GM21737 (cell line): Measurements from ENCODE around the gene CREB3L4.

Source experiments
- ATAC-seq: cut with Tn5 transposase; IDR thresholded peaks from one replicate; pipeline ENCODE4 v1.9.1; 2021; ENCODE audit warnings: mild to moderate bottlenecking, moderate library complexity; ENCODE audit not compliant: unreplicated experiment

Gene CREB3L4, protein sequence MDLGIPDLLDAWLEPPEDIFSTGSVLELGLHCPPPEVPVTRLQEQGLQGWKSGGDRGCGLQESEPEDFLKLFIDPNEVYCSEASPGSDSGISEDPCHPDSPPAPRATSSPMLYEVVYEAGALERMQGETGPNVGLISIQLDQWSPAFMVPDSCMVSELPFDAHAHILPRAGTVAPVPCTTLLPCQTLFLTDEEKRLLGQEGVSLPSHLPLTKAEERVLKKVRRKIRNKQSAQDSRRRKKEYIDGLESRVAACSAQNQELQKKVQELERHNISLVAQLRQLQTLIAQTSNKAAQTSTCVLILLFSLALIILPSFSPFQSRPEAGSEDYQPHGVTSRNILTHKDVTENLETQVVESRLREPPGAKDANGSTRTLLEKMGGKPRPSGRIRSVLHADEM

DNA sequence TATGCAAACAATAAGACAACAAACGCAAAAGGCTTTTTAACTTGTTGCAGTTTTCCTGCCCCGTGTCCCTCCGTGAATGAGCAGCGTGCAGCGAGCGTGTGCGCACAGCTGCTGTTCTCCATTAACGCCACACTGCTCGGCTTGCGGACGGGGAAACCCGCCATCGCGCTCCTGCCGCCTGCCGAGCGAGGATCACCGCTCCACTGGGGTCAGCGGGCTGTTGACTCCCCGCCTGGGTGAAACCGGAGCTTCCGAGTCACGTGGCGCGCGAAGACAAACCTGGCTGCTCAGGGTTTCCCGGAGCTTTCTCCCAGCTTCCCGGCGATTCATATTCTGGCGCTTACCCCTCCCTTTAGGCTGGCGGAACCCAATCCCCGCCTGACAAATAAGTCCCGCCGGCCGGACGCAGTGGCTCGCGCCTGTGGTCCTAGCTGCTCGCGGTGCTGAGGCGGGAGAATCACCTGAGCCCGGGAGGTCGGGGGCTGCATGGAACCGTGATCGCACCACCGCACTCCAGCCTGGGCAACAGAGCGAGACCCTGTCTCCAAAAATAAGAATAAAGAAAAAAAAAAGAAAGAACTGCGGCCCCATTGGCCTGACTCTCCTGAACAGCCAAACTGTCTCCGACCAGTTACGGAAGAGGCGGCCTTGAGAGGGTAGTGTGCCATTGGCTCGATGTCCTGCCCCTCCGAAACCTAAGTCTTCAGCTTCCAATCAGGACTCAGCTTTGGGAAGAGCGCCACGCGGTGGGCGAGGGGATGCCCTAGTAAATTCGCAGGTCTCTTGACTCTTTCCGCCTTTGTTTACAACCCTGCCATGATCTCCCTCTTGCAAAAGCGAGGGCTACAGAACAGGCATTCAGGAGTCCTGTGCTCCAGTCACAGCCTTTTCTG lies at the start of gene CREB3L4:
Gene CREB3L4 (plus strand): TSS at position 796 of the 893 bp plus-strand sequence. CDS start 624 bp downstream, outside the sequence.
- ATAC-seq = peak; percentile 77

DNA sequence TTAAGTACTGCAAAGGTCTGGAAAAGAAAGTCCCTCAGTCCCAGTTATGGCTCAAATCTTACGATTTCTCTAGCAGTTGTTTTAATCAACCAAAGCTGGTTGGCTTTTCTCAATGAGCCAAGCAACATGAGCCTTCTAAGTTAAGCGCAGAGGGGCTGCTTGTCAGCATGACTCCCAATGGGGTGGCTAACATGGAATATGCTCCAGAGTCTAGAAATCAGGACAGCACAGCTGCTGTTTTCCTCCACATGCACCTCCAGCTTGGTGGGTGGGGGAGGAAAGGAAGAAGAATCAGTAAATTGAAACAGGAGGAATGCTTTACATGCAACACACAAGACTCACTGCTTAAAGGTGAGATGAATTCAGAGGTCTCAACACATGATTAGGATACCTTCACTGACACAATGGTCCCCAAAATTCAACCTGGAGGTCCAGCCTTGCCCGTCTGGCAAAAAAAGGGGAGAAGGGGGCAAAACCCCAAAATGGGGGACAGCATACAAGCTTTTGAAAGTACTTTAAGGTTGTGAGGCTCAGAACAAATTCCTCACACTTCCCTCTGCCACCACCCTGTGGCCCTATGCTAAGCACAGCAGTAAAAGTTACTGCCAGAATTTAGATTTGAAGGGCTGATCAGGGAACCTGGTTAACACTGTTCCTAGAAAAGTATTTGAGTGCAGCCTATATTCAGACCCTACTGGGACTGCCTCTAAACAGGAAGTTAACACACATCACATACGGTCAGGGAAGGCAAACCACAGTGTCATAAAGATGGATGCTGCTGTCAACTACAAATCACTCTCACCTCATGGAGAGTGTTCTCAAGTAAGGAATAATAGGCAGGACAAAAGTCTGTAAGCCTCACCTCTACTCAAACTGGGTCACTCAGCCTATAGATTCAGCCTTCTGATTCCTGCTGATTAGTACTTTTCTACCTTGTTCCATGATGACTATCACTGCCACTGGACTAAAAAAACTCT lies 47.5 kb upstream of the CREB3L4 start:
- no peak for ATAC-seq

DNA sequence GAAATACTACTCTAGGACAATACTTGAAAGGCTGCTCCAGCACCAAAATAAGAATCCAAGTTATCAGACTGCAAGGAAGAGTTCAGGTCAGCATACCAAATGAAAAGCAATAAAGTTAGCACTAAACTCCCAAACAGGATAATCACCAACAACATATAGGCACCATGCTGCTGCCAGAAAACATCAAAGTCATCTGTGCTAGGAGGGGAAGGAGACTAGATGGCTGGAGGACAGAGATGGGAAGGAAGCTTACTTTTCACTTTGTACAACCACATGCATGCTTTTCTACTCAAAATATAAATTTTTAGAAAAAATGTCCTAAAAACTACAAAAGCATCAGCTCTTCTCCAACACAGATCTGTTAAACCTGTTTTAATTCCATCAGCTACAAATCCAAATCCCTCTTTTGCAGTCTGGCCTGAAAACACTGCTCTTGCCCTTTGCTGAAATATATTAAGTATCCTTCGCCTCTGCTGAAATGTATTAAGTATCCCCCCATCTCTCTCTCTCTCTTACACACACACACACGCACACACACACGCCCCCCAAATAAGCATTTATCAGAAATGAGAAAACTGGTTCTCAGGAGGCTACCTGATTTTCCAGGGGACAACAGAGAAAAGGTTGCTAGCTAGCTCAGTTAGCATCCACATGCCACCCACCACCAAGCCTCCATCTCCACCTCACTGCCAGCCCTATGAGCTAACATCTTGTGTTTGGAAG lies 46.5 kb upstream of the CREB3L4 start:
- ATAC-seq = no peak

DNA sequence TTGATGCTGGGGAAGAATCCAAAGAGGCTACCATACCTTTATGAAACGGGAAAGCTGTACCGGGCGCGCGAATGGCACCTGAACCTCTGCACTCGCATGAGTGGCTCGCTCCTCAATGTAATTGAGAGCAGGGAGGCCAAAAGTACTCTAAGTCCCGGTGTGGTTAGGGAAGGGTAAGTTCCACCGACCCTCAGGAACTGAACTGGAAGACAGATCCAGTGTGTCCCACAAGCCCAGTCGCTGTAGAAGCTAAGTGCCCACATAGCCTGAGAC lies 46.0 kb upstream of the CREB3L4 start:
- ATAC-seq = no peak

DNA sequence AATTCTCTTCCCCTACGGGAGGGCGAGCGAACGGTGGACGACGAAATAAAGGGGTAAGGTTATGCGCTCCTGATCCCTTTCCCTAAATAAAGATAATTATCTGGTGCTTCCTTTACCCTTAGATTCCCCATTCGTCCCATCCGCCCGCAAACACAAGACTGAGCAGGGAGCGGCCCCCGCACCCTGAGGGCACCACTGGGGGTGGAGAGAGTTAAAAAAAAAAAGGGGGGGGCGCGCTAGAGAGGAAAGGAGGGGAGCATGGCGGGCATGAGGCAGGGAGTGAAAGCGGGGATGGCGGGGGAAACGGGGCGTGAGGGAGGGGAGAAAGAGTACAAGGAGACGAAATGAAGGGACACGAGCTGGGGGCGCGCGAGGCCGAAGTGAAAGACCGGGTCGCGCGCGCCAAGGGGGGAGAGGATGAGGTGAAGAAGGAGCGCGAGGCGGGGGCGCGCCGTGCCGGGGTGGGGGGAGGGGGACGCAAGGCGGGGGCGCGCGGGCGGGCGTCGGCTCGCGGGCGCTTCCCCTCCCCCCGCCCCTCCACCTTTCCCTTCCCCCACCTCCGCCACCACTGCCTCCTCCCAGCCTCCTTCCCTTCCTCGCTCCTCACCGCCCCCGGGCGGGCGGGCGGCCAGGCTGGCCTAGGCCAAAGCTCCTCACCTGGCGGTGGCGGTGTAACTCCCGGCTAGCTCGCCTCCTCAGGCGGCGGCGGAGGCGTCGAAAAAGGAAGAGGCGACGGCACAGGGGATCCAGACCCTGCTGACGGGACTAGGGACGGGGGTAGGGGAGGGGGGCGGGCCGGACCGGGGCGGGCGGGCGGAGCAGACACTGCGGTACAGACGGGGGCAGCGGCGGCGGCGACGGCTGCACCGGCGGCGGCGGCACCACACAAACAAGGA lies 45.4 kb upstream of the CREB3L4 start:
- peak; percentile 25 for ATAC-seq

DNA sequence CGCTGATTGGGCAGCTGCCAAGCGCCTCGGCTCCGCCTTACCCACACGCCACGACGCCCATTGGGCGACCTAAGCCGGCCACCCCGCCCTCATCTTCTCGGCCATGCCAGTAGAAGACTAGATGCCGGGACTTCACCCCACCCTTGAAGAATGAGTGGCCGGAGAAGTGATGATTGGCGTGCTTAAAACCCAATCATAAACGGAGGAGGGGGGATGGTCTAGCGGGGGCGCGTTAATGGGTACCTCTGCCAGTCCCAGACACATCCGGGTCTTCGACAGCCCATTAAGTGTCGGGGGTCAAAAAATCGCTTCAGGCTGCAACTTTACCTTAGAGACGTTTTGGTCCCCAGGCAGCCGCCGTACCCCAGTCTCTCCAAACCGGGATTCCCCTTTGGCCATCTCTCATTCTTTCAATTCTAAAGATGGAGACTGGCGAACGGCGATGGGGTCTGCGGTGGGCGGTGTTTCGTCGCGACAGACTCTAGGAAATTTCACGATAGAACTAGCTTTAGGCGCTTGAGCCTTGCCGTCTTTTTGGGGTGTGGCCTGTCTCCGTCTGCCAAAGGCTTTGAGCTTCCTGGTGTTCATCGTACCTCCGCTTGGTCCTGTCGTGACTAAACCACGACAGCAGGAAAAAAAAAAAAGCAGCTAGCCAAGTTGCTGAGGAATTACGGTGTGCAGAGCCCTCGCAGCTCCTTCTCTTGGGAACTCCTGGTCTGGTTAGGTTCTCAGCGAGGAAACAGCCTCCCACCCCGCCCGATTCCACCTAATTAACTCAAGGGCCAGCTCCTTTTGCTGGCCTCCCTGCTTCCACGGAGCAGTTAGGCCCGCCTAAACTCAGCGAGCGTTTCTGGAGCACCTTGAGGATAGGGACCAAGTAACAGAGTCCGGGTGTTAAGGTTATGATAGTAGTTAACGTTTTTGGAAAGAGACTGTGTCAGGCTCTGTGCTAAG lies 44.5 kb upstream of the CREB3L4 start, which contains the start of gene GATAD2B:
Gene GATAD2B (minus strand): TSS at position 1 of the 954 bp plus-strand sequence. CDS start 94,625 bp downstream, outside the sequence.
- ATAC-seq = peak; percentile 91

DNA sequence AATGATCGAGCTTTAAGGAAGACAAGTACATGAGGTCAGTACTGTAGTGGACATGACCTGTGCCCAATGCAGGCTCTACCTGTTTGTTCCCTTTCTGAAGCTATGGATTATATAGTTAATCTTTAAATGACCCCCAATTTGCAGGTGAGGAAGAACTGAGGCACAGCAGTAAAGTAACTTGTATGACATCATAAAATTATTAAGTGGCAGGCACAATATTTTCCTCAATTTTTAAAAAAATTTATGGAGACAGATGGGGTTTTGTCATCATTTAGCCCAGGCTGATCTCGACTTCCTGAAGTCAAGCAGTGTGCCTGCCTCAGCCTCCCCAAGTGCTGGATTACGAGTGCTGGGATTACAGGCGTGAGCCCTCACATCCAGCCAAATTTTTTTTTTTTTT lies 41.3 kb upstream of the CREB3L4 start:
- no peak for ATAC-seq

DNA sequence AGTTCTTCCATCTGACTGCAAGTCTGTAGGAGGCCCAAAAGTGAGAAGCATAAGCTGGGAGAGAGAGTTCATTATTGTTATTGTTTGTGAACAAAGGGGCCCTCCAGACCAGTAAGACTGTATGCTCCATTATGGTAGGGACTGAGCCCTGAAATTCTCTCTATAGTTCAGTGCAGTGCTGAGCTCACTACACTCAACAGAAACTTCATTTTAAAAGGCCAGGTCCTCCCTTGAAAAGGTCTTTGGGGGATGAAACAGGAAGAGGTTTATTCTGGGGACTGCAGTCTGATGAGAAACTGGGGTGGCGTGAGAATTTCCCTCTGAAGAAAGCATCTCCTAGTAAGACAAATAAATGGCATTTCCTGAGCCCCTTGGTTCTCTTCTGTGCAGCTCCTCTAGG lies 39.5 kb upstream of the CREB3L4 start:
- no peak for ATAC-seq

DNA sequence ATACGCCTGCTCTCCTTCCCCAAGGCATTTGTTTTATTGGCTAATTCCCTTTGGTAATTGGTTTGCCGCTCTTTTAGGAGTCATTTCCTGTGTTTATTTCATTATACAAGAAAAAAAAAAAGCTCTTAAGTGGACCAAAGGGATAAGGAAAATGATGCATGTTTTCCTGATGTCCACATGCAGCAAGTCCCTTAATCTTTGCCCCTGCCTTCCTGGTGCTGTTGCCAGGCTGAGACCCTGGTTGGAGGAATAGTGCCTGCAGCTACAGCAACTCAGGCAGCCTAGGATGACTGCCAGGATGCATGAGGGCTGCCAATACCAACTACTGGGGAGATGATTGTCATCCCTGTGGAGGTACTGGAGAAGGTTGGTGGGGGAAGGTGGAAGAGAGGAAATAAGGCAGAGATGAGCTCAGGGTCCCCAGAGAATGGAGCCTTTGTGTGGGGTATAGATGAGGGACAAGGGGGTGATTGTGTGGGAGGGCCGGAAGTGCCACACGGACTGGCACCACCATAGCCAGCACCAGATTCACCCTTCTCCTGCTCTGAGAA lies 38.8 kb upstream of the CREB3L4 start:
- ATAC-seq = no peak

DNA sequence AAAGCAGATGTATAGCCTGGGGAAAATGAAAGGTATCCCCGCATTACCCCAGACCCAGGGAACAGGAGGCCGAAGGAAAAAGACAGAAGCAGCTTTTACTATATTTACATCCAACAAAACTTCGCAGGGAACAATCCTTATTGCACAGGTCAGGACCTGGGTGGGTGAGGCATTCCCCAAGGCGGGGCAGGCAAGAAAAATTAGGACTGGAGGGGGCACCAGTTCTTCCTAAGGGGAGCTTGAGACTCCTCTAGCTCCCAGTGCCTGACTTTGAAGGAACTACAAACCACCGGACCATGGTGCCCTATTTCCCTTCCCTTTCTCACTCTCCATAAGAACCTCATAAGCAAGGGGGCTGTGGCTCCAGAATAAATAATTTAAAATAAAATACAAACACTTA lies 38.3 kb upstream of the CREB3L4 start:
- ATAC-seq = no peak

DNA sequence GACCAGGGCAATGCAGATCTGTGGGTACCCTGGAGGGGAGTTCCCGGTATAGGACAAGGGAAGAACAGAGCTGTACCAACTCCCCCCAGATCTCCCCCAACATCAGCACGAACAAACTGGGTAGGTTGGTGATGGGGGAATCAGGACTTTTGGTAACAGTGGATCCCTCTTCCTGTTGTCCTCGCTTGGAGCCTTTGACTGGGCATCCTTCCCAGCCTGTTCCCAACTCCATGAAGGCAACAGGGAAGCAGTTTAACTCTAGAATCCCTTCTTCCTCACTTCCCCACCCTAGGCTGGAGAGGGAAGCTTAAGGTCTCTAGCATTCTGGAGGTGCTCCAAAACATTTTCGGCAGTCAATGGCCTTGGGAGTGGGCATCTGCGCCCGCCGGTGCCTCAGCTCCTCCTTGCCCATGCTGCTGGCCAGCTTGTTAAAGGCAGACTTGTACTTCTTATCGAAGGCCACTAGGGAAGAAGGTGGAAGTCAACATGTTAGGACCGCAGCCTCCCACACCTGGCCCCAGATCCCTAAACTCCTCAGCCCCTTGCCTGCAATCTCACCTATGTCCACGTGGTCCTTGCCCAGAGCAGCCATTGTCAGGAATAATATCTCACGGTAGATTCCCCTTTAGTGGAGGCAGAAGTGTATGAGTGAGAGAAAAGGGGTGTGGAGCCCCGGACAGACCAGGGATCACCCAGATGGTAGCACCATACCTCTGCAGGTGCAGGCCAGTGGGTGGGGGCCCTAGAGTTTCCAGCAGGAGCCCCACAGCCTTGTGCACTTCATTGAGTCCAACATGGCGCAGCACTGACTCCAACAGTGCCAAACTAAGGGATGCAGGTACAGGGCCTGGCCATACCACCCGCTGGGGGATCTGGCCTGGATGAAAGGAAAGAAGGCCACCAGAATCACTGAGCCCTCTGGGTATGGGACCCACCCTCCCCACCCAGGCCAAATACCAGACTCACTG lies 37.4 kb upstream of the CREB3L4 start:
- ATAC-seq = no peak

DNA sequence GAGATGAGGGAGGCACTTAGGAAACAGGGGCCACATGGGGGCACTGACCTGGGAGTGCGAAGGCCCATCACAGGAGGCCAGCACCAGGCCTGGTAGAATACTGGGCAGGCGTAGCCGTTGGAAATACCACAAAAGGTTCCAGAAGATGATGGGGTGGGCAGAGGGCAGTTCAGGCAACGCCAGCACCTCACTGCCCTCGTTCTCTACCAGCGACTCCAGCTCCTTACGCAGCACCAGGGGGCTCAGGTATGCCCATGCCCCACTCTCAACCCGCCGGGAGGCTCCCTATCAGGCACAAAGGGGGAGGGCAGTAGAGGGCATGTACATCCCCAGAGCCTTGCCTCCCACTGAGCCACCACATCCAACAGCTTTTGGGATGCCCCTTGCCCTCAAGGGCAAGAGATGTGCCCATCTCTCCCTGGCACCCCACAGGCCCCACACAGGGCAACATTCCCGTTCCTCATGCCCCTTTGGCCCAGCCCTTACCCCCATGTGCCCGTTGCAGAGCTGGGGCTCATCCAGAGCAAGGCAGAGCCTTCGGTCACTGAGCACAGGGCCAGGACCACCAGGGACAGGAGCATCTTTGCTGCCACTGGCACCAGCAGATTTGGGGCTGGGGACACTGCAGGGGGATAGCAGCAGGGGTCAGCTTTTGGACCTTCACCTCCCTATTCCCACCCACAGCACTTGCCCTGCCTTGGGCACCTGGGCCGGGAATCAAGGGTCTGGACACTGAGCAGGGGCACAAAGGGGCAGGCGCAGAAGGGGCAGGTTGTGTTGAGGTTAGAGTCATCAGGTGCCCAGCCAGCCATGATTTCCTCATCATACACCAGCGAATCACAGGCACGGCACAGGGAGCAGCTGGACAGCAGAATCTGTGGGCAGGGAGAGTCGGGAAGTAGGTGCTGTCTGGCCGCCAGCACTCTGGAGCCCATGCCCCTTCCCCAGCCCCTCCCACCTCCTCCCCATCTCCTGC lies 35.3 kb upstream of the CREB3L4 start:
- ATAC-seq = no peak

DNA sequence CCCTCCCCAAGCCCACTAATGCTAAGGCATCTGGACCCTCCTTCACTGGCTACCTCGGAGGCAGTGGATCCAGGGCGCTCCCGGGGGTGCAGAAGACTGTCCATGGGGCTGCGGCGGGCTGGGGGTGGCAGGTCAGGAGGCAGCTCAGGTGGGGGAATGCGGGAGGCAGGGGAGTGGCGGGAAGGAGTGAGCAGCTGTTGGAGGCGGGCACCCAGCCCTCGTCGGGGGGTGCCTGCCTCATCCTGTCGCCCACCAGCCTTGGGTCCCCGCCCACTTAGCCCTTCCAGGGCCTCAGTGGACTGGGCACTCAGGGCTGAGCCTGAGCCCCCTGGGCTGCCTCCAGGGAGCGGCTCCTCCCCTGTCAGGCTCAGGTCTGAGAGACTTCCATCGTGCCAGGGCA lies 34.3 kb upstream of the CREB3L4 start:
- ATAC-seq = no peak

DNA sequence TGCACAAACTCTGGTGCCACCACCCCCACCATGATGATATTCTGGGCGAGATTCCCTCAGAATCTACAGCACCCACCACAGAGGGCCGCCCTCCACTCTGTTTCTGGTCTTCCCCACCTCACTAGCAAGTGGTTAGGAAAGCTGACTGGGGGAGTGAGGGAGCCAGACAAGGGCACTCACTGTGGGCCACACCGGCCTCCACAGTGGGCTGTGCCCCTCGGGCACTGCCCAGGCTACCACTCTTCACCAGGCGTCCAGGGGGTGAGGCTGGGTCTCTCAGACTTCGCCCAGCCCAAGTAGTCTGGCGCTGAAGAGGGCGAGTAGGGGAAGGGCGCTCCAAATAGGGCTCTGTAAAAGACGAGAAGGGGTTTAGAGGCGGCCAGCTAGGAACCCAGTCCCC lies 33.7 kb upstream of the CREB3L4 start:
- no peak for ATAC-seq

DNA sequence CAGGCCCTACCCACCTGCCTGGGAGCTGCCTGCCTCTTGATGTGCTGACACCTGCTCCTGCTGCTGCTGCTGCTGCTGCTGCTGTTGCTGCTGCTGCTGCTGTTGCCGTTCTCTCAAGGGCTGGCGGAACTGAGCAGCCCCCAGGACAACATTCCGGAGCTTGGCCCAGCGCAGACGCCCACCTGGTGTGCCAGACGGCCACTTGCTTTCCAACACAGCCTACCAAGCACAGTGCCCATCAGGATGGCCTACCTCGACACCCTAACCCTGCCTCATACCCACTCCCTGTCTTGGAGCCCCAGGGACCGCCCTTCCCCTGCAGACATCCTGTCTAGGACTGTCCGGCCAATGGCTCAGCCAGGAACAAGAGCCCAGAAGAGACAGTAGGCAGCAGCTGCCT lies 33.0 kb upstream of the CREB3L4 start:
- ATAC-seq = no peak
